Measurements from ENCODE around the gene KCNJ9. TPM values are rescaled to one million over a fixed set of nuclear protein-coding genes. Genes with fewer than 3 reads are reported as not detected.

Gene KCNJ9
- total RNA-seq, 1 experiment from 2014 or later: 0.09 TPM

DNA sequence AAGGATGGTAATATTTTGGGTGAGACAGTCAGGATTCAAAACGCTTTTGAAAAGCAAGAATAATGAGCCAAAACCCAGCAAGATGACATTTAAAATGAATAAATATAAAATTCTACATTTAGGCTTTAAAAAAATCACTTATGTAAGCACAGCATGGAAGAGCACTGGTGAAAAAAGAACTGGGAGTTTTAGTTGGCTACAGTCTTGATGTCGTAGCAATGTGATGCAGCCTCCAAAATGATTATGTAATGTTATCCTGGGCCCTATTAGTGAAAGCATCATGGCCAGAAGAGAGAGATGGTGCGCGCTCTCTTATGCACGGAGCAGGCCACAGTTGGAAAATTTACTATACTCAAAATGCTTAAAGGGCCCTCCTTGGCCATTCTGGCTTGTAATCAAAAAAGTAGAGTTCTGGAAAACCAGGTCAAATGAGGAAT, 5.1 kb downstream of the KCNJ9 start:
- Histone ChIP-seq H3K18ac (ENCODE audit: insufficient read length, low read depth, low read length) (no peak overlapping the region), H4K20me1 (ENCODE audit: control insufficient read depth, insufficient read depth, insufficient read length) (no peaks in the 10 kb centered on the region), H3K14ac (ENCODE audit: insufficient read depth, low read length) (no peak overlapping the region), H3K9me3 (ENCODE audit: control insufficient read depth, low read depth, low read length) (no peaks in the 10 kb centered on the region), H3T11ph (ENCODE audit: low read length) (no peak overlapping the region), H4K5ac (ENCODE audit: insufficient read length, low read depth, low read length) (no peak overlapping the region), H3K4me1 (ENCODE audit: insufficient read depth, low read length) (no peaks in the 10 kb centered on the region; the same call in 1 of the 2 replicates), H3K23me2 (ENCODE audit: insufficient read length, low read depth, low read length, poor library complexity, severe bottlenecking) (no peaks in the 10 kb centered on the region), H4K91ac (ENCODE audit: insufficient read length, low read depth, low read length) (no peak overlapping the region), H3K27me3 (ENCODE audit: insufficient read depth, low read length) (peaks cover 3% of the 10 kb centered on the region; the same call in 1 of the 2 replicates), H2BK12ac (ENCODE audit: insufficient read length, low read depth, low read length) (no peak overlapping the region), H3K56ac (ENCODE audit: insufficient read length, low read depth, low read length) (no peak overlapping the region), H2BK120ac (ENCODE audit: low read depth, low read length, poor library complexity, severe bottlenecking) (no peak overlapping the region), H4K8ac (replicated peaks; ENCODE audit: insufficient read length, low read depth, low read length) (no peak overlapping the region), H3K79me1 (ENCODE audit: insufficient read depth, low read depth, low read length, poor library complexity, severe bottlenecking) (no peaks in the 10 kb centered on the region), H3K79me2 (ENCODE audit: insufficient read depth, low read length) (no peaks in the 10 kb centered on the region), H3K4ac (ENCODE audit: low read depth, low read length) (no peak overlapping the region), H3K9ac (ENCODE audit: extremely low read depth, insufficient read length, low read length) (no peak overlapping the region), H2BK5ac (ENCODE audit: insufficient read length, low read length) (no peak overlapping the region), H3K4me2 (ENCODE audit: insufficient read depth, insufficient read length, low read length) (no peak overlapping the region), H2BK20ac (ENCODE audit: low read depth, low read length, poor library complexity, severe bottlenecking) (no peak overlapping the region), H3K23ac (ENCODE audit: insufficient read length, low read depth, low read length) (no peak overlapping the region), H2AK5ac (ENCODE audit: insufficient read length, low read length) (no peak overlapping the region), H2BK15ac (ENCODE audit: low read depth, low read length) (no peak overlapping the region), H3K27ac (ENCODE audit: insufficient read length, low read depth, low read length) (no peak overlapping the region), H2AFZ (ENCODE audit: low read length) (no peak overlapping the region)
- Mint-ChIP-seq H3K27me3 (ENCODE audit: low read depth) (peaks cover 46% of the 10 kb centered on the region), H3K4me1 (peaks cover 9 to 10% of the 10 kb centered on the region in 2 experiments), H3K9me3 (no peaks in the 10 kb centered on the region; a peak in 1 of 5 replicates), H3K27ac (no peak overlapping the region), H3K36me3 (ENCODE audit: insufficient read depth in 1 of 3, low read depth in 3 of 3) (peaks cover 10 to 29% (median 14%) of the 10 kb centered on the region in 3 experiments; a peak in 6 of 7 replicates), H3K4me3 (no peak overlapping the region)
- WGBS (ENCODE audit: extremely low coverage, insufficient read length, low lambda C conversion rate): no CpG with 5 or more reads among the region's 5 CpGs
- TF ChIP-seq, protein P1, sequence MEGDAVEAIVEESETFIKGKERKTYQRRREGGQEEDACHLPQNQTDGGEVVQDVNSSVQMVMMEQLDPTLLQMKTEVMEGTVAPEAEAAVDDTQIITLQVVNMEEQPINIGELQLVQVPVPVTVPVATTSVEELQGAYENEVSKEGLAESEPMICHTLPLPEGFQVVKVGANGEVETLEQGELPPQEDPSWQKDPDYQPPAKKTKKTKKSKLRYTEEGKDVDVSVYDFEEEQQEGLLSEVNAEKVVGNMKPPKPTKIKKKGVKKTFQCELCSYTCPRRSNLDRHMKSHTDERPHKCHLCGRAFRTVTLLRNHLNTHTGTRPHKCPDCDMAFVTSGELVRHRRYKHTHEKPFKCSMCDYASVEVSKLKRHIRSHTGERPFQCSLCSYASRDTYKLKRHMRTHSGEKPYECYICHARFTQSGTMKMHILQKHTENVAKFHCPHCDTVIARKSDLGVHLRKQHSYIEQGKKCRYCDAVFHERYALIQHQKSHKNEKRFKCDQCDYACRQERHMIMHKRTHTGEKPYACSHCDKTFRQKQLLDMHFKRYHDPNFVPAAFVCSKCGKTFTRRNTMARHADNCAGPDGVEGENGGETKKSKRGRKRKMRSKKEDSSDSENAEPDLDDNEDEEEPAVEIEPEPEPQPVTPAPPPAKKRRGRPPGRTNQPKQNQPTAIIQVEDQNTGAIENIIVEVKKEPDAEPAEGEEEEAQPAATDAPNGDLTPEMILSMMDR (conservative IDR thresholded peaks at IDR 0.05): no peak
- no peak for DNase-seq
